WTC11 (cell line): ENCODE results near the gene FAM47C.
A peak's percentile ranks its signal among the peaks of the same experiment; 100 is the strongest.
"Not testable (repeated sequence)": the region's sequence is repeated elsewhere in the genome, so short reads cannot be mapped to it uniquely, and the experiment has no call there.

Experiments
- NFYB ChIP-seq: sonication (generic); formaldehyde crosslinking; conservative IDR thresholded peaks from 2 replicates; pipeline ENCODE4 v1.8.0; 2022; ENCODE audit warnings: low read depth, missing genetic modification reagents
- SP1 ChIP-seq: sonication (generic); formaldehyde crosslinking; conservative IDR thresholded peaks from 2 replicates; pipeline ENCODE4 v1.8.1; 2022; ENCODE audit warnings: missing genetic modification reagents
- TF ChIP-seq, protein P1 (sequence below): sonication (generic); formaldehyde crosslinking; conservative IDR thresholded peaks from 2 replicates; pipeline ENCODE4 v1.8.1; 2022; ENCODE audit warnings: mild to moderate bottlenecking, missing genetic modification reagents
- TF ChIP-seq, protein P2 (sequence below): fragments of 200-600 bp; IDR thresholded peaks from 2 replicates; pipeline ENCODE4 v1.8.0; 2022; ENCODE audit warnings: antibody characterized with exemption
- TF ChIP-seq, protein P3 (sequence below): sonication (generic); formaldehyde crosslinking; IDR thresholded peaks from 2 replicates; pipeline ENCODE4 v1.8.1; 2023; ENCODE audit warnings: mild to moderate bottlenecking, moderate library complexity, missing genetic modification reagents
- TF ChIP-seq, protein P4 (sequence below): sonication (generic); formaldehyde crosslinking; IDR thresholded peaks from 2 replicates; pipeline ENCODE4 v1.8.1; 2023; ENCODE audit warnings: mild to moderate bottlenecking, missing genetic modification reagents, moderate library complexity

DNA sequence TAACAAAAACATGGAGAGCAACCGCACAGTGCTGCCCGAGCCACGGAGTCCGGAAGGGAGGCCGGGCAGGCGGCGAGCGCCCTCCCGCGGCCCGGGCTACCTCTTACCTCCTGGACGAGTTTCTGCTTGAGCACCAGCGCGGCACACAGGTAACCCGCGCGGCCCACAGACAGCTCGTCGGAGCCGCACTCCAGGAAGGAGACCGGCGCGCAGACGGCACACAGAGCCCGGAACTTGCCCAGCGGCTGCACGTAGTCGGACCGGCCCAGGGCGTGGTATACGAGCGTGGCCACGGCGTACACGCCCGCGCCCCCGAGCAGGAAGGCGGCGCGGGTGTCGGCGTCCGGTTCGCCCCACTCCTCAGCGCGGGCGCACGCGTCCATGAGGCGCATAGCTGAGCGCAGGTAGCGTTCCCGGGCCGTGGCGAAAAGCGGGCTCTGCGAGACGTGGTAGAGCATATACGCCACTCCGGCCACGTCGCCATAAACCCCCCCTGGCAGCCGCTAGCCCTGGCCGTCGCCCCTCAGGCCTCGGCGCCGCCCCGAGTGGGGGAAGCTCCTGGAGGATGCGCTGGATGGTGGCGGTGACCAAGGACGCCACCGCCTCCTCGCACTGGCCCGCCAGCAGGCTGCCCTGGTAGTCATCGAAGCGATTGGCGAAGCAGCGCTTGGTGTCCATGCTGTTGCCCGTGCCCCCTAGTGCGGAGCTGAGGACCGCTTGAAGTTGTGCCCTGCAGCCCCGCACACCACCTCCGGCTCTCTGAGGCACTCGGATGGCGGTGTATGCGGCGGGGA, 22.6 kb upstream of the FAM47C start:
- TF ChIP-seq SP1, NFYB (CRISPR knock-in tag): not testable (repeated sequence)
- TF ChIP-seq, protein P1, sequence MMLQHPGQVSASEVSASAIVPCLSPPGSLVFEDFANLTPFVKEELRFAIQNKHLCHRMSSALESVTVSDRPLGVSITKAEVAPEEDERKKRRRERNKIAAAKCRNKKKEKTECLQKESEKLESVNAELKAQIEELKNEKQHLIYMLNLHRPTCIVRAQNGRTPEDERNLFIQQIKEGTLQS (CRISPR knock-in tag), result not testable (repeated sequence)
- TF ChIP-seq, protein P2, sequence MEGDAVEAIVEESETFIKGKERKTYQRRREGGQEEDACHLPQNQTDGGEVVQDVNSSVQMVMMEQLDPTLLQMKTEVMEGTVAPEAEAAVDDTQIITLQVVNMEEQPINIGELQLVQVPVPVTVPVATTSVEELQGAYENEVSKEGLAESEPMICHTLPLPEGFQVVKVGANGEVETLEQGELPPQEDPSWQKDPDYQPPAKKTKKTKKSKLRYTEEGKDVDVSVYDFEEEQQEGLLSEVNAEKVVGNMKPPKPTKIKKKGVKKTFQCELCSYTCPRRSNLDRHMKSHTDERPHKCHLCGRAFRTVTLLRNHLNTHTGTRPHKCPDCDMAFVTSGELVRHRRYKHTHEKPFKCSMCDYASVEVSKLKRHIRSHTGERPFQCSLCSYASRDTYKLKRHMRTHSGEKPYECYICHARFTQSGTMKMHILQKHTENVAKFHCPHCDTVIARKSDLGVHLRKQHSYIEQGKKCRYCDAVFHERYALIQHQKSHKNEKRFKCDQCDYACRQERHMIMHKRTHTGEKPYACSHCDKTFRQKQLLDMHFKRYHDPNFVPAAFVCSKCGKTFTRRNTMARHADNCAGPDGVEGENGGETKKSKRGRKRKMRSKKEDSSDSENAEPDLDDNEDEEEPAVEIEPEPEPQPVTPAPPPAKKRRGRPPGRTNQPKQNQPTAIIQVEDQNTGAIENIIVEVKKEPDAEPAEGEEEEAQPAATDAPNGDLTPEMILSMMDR, result not testable (repeated sequence)
- TF ChIP-seq, protein P3, sequence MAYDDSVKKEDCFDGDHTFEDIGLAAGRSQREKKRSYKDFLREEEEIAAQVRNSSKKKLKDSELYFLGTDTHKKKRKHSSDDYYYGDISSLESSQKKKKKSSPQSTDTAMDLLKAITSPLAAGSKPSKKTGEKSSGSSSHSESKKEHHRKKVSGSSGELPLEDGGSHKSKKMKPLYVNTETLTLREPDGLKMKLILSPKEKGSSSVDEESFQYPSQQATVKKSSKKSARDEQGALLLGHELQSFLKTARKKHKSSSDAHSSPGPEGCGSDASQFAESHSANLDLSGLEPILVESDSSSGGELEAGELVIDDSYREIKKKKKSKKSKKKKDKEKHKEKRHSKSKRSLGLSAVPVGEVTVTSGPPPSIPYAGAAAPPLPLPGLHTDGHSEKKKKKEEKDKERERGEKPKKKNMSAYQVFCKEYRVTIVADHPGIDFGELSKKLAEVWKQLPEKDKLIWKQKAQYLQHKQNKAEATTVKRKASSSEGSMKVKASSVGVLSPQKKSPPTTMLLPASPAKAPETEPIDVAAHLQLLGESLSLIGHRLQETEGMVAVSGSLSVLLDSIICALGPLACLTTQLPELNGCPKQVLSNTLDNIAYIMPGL (CRISPR knock-in tag), result peak; percentile 47; the same call in 1 of the 2 replicates
- TF ChIP-seq, protein P4, sequence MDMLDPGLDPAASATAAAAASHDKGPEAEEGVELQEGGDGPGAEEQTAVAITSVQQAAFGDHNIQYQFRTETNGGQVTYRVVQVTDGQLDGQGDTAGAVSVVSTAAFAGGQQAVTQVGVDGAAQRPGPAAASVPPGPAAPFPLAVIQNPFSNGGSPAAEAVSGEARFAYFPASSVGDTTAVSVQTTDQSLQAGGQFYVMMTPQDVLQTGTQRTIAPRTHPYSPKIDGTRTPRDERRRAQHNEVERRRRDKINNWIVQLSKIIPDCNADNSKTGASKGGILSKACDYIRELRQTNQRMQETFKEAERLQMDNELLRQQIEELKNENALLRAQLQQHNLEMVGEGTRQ (CRISPR knock-in tag), result not testable (repeated sequence)
